Measurements from ENCODE around the gene AEBP1.

AEBP1 gene

DNA sequence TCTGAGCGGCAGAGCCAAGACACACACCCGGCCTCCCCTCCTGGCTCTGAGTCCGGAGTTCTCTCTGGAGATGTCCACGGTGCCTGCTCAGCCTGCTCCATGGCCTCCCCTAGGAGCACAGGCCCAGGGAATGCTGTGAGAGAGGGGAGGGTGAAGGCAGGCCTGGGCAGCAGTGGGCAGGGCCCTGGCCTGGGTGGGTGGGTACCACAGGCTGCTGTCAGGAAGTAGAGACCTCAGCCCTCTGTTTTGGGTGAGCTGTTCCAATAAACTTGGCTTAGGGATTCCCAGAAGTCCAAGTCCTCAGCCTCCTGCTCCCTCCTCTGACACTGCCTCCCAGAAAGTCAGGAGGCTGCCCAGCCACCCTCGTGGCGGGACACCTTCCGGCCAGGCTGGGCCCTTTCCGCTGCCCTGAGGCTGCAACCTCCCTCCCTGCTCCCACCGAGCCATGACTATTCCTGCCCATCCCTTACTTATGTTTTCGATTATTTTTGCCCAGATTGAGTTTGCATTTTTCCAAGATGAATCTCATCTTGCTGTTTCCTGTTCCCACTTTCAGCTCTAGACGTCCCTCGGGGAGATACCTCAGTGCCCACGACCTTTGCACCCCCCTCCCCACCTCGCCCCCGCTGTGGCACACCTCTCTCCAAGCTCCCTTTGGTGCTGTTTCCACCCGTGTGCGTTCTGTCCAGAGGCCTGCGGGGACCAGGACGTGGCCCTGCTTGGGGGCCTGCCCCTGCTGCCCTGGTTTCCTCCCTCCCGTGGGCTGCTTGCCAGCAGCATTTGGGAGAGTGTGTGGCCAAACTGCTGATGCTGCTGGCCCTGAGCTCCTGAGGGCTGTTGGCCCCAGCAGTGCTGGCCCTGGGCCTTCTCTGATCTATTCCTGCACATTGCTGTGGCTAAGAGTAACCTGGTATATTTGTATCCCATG, 16.0 kb upstream of the AEBP1 start:
- DNase-seq, result no peak

DNA sequence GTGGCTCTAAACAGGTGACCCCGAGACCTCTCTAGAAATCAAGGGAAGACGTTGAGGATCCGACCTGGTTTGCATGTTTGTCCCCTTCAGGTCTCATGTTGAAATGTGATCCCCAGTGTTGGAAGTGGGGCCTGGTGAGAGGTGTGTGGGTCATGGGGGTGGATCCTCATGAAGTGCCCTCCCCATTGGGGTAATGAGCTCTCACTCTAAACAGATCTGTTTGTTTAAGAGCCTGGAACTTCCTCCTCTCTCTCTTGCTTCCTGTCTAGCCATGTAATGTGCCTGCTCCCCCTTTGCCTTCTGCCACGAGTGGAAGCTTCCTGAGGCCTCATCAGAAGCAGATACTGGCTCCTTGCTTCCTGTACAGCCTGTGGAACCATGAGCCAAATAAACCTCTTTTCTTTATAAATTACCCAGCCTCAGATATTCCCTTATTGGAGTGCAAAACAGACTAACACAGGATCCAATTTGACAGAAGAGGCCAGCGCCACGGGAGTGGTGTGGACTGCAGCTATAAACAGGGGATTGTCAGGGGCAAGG, 11.0 kb upstream of the AEBP1 start:
- no peak for DNase-seq

DNA sequence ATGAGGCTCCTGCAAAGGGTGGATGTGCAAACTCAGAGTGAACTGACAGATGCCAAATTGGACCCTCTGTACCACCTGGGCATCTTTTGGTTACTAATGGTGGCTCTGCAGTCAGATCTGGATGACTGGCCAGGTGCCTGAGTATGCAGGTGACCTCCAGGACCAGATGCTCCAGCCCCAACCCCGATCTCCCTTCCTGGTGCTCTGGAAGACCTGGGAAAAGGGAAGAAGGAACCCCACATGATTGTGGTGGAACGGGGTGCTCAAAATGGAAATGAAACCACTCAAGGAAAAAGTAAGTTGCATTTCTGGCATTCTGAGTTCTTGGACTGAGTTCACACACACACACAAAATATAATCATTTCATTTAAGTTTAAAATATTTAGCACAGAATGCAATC, 9.8 kb upstream of the AEBP1 start:
- DNase-seq, result no peak

DNA sequence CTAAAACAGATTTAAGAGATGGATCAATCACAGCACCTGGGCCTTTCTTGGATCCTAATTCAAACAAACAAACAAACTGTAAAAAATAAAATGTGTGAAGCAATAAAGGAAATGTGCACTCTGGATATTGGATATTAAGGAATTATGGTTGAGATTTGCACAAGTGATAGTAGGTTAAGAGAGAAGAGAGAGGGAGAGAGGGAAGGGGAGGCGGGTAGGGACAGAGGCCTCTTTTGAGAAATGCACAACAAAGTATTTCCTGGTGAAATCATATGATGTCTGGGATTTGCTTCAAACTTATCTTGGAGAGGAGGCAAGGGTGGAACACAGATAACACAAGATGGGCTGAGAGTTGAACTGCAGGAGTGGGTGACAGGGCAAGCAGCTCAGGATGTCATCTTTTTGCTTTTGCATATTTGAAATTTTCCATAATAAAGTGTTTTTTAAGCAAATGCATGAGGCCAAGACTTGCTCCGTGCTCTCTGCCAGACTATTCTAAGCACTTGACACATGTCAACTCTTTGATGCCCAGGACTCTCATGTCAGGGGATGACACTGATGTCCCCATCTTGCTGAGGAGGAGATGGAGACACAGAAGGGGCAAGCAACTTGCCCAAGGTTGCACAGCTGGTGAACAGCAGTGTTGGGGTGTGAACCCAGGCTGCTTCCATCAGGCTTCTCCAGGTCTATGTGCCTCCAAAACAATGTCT, 9.1 kb upstream of the AEBP1 start:
- DNase-seq, result no peak

DNA sequence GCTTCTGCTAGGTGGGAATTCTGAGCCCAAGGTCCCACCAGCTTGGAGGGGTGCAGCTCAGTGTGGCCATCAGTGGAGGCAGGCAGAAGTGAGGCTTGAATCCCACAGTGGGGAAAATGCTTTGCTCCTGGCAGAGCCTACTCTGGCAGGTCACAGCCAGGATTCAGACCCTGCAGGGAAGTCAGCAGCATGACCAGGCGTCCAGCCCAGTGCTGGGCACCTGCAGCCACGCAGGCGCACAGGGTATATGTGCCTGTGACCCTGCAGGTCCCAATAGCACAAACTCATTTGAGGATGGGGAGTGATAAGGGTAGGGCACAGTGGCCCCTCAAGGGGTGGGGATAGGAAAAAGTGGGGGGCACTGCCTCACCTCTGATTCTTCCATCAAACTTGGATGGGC, 8.4 kb upstream of the AEBP1 start:
- DNase-seq, result no peak

DNA sequence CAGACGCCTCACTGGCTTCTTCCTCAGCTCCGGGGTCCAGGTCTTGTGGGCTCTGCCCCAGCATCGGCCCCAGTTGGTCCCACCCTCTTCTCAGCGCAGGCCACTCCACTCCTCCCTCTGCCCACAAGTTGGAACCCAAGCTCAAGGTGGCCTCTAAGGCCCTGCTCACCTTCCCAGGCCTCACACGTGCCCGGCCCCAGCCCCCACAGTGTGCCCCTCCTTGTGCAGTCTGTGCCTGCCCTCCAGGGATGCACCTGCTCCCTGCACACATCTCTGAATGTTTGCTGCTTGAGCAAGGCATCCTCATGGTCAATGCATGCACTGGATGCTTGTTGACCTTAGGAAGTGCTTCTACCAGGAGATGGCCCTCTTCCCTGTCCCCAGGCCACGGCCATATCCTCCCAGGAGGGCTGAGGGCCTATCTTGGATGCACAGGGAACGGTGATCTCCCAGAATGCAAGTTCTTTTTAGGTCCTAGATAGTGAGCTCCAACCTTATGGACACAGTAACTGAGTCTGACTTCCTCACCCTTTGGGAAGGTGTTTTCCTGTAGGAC, 7.7 kb upstream of the AEBP1 start:
- no peak for DNase-seq

DNA sequence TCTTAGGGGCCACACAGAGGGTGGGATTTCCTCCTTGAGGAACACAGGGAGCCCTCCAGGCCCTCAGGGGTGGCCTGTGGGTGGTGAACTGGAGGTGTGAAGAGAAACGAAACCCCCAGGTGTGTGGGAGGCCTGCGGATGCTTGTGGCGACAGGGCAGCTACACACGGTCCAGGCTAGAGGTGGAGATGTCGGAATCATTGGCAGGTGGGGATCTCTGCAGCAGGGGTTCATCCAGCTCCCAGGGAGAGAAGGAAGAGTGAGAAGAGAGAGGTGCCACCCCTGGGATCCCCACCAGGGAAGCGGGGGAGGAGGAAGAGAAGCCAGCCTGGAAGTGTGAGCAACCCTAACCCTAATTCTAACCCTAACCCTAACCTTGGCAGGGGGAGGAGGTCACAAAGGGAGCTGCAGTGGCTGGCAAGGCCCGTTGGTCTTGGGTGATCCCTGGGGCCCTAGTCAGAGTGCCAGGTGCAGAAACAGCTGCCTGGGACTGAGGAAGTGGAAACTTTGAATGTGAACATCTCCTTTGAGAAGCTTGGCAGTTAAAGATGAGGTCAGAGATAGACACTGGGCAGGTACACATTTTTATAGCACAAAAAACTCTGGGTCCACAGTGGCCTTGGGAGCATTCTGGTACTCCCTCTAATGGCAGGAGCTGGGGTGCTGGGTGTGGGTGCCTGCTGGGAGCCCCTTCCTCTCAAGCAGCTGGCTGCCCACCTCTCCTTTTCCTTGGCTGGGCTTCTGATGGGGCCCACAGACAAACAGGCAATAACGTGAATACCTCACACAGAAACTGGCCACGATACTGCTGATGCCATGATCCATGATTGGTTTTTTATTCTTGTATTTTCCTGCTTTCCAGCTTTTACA, 6.8 kb upstream of the AEBP1 start:
- DNase-seq, result no peak

DNA sequence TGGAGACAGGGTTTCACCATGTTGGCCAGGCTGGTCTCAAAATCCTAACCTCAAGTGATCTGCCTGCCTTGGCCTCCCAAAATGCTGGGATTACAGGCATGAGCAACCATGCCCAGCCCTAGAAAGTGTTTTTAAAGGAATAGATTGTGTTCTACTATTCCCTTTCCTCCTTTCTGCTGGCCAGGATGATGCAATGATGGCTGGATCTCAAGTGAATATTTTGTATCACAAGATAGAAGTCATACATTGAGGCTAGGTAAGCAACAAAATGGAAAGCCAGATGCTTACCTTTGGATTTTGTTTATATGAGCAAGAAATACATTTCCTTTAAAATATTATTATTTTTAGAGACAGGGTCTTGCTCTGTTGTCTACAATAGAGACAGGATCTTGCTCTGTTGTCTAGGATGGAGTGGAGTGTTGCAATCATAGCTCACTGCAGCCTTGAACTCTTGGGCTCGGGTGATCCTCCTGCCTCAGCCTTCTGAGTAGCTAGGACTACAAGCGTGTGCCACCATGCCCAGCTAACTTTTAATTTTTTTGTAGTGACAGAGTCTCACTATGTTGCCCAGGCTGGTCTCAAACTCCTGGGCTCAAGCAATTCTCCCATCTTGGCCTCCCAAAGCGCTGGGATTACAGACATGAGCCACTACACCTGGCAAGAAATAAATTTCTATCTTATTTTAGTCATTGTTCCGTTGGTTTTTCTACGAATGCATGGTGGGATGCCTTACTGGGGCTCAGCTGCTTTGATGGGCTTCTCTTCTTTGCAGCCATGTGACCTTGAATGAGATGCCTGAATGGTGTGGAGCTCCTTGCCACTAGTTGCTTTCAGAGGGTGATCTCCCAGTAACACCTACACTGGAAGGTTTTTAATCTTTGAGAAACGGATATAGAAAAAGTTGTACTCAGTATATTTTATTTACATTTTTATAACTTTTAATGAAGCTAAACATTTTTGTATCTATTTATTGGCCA, 5.8 kb upstream of the AEBP1 start:
- DNase-seq, result no peak

DNA sequence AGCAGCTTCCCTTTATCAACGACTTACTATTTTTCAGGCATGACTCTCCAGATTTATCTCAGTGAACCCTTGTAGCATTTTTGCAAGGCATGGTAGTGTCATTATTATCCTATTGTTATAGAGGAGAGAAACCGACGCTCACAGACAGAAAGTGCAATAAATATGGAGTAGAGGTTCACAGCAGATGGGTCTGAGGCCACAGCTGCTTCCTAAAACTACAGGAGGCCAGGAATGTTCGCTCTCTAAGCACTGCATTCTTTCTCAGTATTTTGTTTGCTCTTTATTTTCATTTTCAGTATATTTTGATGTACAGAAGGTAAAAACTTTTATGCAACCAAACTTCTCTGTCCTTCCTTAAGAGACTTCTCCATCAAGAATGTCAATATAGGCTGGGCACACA, 4.5 kb upstream of the AEBP1 start:
- no peak for DNase-seq

DNA sequence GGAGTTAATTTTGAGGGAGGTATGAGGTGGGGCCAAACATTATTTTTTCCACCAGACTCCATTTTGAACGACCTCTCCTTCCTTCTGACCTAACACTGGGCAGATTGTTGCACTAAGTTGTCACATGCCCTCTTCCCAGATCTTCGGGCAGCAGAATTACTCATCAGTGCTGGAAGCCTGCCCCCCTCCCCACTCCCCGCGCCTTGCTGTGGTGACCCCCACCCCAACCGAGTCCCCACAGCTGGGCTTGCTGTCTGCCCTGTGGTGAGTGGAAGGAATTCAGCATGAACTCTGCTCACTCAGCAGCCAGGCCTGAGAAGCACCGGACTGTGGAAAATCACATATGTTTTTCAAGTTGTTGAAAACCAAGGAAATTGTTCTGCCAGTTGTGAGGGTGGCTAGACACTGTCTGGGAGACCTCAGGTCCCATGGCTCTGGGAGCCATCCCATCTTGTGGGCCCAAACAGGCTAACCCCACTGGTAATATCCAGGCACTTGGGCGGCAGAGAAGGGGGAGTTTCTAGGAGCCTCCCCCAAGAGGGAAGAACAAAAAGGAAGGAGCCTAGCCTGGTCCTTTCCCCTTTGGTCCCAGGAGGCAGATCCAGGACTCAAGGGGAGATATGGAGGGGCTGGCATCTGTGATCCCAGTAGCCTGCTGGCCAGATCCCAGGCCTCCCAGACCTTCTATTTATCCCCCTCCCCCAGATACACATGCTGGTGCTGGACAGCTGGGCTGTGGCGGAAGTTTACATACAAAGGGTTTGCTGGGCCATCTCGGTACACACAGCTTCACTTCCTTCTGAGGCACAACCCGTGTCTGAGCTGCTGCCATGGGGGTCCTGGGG, 3.5 kb upstream of the AEBP1 start:
- DNase-seq, result no peak

DNA sequence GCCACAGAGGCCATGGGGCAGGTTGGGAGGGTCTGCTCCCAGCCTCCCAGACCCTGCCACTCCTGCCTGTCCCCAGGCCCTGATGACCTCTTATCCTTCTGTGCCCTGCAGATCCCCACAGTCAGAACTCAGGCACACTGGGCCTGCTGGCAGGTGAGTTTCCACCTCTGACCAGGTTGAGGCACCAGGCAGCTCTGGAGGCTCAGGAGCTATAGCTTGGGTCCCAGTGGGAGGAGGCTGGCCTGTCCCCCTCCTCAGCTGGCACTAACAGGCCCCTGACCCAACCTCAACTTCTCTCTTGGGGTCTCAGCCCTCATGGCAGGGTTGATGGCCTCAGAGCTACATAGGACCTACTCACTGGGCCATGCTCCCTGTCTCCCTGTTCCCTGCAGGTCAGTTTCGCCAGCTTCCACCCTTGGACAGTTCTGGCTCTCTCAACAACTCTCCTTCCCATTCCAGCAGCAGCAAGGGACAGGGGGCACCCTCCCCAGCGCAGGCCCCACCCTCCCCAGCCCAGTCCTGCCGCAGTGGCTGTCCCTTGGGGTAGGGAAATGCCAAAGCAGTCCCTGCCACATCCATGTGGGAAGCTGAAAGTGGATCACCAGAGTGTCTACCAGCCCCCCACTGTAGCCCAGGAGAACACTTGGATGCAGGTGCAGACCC, 2.7 kb upstream of the AEBP1 start:
- DNase-seq, result no peak

DNA sequence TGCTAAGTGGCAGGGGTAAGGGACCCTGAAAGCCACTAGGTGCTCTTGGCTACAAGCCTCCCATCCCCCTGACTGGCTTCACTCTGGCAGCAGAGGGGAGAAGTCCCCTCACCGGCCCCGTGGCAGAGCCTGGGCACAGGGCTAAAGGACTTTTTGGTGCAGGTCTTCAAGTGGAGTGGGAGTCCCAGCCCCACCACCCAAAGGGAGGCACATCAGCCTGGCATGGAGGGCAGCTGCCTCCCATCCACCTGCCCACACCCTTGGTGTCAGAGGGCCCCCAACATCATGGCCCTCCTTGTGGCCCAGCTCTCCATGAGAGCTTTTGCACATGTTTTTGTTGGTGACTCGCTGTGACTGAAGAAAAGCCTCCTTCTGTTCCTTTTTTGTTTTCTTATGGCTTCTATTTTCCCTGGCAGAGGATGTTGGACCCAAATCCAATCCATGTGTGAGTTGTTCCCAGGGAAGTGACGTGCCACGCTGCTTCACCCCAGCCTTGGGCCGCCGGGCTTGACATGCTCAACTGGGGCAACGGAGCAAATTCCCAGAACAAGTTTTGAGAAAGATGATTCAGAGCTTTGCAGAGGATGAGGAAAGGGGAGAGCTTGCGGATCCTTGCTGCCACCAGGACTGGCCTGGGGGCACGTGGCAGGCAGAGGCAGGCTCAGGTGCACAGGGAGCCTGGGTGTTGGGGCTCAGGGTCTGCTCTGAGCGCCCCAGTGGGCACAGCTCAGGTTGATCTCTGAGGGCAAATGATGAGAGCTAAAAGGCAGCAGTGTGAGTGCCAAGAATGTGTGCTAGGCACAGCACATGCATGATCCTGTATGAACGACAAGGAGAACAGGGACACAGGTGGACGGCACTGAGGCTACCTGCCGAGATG, 1.9 kb upstream of the AEBP1 start:
- no peak for DNase-seq

DNA sequence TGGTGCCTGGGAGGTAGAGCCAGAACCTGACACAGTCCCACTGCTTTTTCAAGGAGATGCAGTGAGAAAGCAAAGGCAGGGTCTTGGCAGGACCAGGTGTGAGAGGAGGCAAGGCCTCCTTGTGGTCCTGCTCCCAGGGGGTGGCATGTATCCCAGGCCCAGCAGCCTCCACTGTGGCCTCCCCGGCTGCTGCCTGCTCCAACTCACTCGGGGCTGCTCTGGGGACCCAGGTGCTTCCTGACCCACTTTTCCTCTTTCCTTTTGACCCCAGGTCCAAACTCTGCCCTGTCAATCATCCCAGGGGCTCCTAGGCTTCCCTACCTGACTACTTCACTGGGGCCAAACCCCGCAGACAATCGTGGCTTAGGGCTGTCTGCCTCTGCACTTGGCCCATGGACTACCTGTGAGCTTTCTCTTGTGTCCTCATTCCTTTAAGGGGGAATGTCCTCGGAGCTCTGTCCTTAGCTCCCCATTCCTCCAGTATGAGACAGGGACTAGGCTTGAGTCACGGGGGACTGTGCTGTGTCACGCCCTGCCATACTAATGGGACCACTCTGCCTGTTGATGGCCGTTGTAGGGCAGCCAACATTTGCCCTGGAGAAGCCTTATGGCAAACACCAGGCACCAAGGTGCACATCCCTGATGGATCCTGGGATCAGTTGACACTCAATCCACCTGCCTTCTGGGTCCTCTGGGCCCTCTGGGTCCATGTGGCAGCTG, 1.1 kb upstream of the AEBP1 start:
- DNase-seq, result no peak

DNA sequence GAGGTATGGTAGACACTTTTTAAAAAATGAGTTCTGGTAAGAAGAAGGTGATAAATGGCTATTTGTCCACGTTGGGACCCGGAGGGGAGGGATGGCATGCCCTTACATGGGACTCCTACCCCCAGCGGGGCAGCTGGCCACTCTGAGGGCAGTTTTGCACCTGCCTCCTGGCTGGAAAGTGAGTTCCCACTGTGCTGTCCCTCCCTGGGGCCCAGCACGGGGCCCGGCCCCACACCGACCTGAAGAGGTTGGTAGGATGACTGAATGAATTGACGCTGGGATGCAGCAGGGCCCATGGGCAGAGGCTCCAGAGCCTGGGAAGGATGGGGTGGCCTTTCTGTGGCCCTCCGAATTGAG, 601 bp upstream of the AEBP1 start:
- DNase-seq, result no peak

DNA sequence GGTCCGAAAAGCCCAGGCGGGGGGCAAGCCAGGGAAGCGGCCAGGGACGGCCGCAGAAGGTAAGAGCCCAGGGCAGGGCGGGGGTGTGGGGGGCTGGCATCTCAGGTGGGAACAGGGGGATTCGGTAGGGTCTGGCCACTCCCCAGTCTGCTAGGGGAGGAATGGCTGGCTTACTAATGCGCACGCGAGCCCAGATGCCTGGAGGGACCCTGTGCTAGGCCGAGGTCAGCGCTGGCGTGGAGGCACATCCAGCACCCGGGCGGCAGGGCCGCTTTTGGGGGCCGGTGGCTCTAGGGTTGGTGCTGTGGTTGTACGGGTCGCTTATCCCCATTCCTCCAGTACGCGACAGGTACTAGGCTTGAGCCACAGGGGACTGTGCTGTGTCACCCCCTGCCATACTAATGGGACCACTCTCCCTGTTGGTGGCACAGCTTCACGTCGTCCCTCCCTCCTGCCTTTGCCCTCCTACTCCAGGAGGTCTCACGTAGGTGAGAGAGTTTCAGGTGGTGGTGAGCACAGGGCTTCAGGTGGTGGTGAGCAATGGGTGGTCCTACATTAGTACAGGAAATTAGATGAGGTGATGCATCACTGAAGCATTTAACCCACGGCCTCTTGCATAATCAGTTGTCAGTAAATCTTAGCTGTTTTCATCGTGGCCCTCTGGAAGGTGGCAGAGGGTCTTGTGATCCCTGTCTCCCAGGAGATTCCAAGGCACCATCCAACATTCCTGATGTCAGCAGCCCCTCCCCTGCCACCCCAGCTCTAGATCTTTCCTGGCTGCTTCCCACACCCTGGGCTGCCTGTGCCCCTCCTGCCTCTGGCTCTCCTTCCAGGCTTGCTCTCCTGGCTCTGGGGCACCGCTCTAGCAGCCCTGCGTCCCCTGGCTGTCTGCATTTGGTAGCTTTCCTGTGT, 971 bp downstream of the AEBP1 start:
- DNase-seq, result no peak

DNA sequence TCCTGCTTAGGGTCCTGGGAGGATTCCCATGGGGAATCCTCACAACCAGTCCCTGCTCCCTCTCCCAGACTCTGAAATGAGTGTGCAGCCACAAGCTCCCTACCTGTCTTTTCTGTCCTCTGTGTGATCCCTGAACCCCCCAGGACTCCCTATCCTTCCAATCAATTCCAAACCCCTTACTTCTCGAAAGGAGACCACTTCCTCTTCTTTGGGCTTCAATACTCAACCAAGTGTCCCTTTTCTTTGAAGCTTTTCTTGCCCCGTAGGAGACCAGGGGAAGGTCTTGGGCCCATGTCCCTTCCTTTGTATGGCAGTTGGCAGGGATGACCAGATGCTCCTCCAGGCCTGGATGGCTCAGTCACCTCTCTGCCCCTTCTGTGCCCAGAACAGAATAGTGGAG, 1.7 kb downstream of the AEBP1 start:
- DNase-seq, result no peak

All from activated gamma-delta T cell treated with Interleukin-2 at 50 U/mL for 16 hours (primary cell).